ENCODE data around the gene SLC44A3.
A peak's percentile ranks its signal among the peaks of the same experiment; 100 is the strongest.
"Not testable (repeated sequence)": the region's sequence is repeated elsewhere in the genome, so short reads cannot be mapped to it uniquely, and the experiment has no call there.

SLC44A3 gene

DNA sequence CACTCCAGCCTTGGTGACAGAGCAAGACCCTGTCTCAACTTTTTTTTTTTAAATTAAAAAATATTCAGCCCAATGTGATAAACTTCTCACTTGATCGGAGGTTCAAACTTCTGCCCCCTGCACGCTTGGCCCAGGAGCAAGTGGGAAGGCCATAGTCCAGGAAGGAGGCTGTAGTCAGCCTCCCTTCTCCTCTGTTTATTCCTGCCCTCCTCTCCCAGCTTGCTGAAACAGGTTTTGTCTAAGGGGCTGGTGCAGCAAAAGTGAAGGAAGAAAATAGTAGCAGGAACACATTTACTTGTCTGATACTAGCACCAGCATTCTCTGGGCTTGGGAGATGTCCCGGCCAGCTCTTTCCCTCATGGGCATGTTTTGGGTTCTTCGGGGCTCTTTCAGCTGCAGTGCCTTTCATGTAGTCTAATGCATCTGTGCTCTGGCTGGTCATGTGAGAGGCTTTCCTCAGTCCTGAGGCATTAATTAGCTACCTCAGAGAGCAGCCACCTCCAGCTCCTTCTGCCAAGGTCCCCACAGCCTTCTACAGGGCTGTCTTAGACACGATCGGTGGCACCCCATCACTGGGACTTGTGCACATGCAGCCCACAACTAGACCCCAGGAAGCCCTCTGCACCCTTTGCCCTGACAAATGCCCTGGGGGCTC lies 12.9 kb downstream of the SLC44A3 start:
- Histone ChIP-seq H3K4me3 (ENCODE audit: low read depth, low read length) (no peak overlapping the region), H2AFZ (ENCODE audit: low read length, unreplicated experiment) (no peak overlapping the region), H3K36me3 (ENCODE audit: insufficient read depth, low read length) (no peaks in the 10 kb centered on the region), H3K27ac (ENCODE audit: low read depth, low read length) (no peak overlapping the region), H3K4me1 (ENCODE audit: control insufficient read depth, insufficient read depth, low read length, unreplicated experiment) (no peaks in the 10 kb centered on the region), H3K27me3 (ENCODE audit: insufficient read depth, low read length) (no peaks in the 10 kb centered on the region), H3K79me2 (ENCODE audit: control insufficient read depth, insufficient read depth, low read length, unreplicated experiment) (no peaks in the 10 kb centered on the region)

DNA sequence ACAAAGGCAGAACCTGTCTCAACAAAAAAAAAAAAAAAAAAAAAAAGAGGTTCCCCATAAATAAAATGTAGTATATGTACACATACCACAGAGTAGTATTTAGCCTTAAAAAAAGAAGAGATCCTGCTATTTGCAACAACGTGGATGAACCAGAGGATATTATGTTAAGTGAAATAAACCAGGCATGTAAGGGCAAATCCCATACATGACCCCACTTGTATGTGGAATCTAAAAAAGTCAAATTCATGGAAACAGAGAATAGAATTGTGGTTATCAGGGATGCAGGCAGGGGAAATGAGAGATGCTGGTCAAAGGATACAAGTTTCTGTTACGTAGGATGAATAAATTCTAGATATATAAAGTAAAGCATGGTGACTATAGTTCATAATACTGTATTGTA lies 16.7 kb downstream of the SLC44A3 start:
- H3K27me3 ChIP-seq (ENCODE audit: insufficient read depth, low read length), result no peaks in the 10 kb centered on the region
- H3K27ac ChIP-seq (ENCODE audit: low read depth, low read length), result no peak overlapping the region
- H3K4me3 ChIP-seq (ENCODE audit: low read depth, low read length), result no peak overlapping the region
- no peak overlapping the region for H2AFZ ChIP-seq (ENCODE audit: low read length, unreplicated experiment)
- no peaks in the 10 kb centered on the region for H3K36me3 ChIP-seq (ENCODE audit: insufficient read depth, low read length)
- H3K4me1 ChIP-seq (ENCODE audit: control insufficient read depth, insufficient read depth, low read length, unreplicated experiment), result no peaks in the 10 kb centered on the region
- H3K79me2 ChIP-seq (ENCODE audit: control insufficient read depth, insufficient read depth, low read length, unreplicated experiment), result no peaks in the 10 kb centered on the region

GRCh38 chr1:94840381-94840780 lies 20.2 kb downstream of the SLC44A3 start:
- not testable (repeated sequence) for H3K79me2 ChIP-seq (ENCODE audit: control insufficient read depth, insufficient read depth, low read length, unreplicated experiment); H3K4me3 ChIP-seq (ENCODE audit: low read depth, low read length); H3K27ac ChIP-seq (ENCODE audit: low read depth, low read length); H3K4me1 ChIP-seq (ENCODE audit: control insufficient read depth, insufficient read depth, low read length, unreplicated experiment); H2AFZ ChIP-seq (ENCODE audit: low read length, unreplicated experiment); H3K27me3 ChIP-seq (ENCODE audit: insufficient read depth, low read length); H3K36me3 ChIP-seq (ENCODE audit: insufficient read depth, low read length)

GRCh38 chr1:94840808-94841207 lies 20.7 kb downstream of the SLC44A3 start:
- no peaks in the 10 kb centered on the region for H3K27me3 ChIP-seq (ENCODE audit: insufficient read depth, low read length)
- no peak overlapping the region for H3K4me3 ChIP-seq (ENCODE audit: low read depth, low read length)
- no peaks in the 10 kb centered on the region for H3K4me1 ChIP-seq (ENCODE audit: control insufficient read depth, insufficient read depth, low read length, unreplicated experiment)
- no peaks in the 10 kb centered on the region for H3K36me3 ChIP-seq (ENCODE audit: insufficient read depth, low read length)
- H3K79me2 ChIP-seq (ENCODE audit: control insufficient read depth, insufficient read depth, low read length, unreplicated experiment), result no peaks in the 10 kb centered on the region
- no peak overlapping the region for H3K27ac ChIP-seq (ENCODE audit: low read depth, low read length)
- no peak overlapping the region for H2AFZ ChIP-seq (ENCODE audit: low read length, unreplicated experiment)

DNA sequence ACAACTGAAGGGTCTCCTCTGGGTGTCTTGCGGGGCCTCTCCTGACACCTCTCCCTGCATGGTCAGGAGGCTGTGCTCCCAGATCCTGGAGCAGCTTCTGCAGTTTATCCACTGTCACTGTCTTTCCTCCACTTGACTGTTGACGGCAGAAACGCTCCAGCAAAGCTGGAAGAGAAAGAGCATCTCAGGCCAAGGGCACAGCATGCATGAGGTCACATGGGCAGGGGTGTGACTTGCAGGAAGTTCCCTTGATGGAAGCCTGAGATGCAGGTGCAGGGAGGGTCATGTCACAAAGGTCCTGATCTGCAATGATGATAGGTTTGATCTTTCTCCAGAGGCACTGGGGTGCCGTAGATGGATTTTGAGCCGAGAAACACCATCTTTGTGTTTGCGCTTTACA lies 23.3 kb downstream of the SLC44A3 start:
- Histone ChIP-seq H3K4me1 (ENCODE audit: control insufficient read depth, insufficient read depth, low read length, unreplicated experiment) (no peaks in the 10 kb centered on the region), H3K79me2 (ENCODE audit: control insufficient read depth, insufficient read depth, low read length, unreplicated experiment) (no peaks in the 10 kb centered on the region), H3K27me3 (ENCODE audit: insufficient read depth, low read length) (no peaks in the 10 kb centered on the region), H3K4me3 (ENCODE audit: low read depth, low read length) (no peak overlapping the region), H3K27ac (ENCODE audit: low read depth, low read length) (no peak overlapping the region), H2AFZ (ENCODE audit: low read length, unreplicated experiment) (no peak overlapping the region), H3K36me3 (ENCODE audit: insufficient read depth, low read length) (no peaks in the 10 kb centered on the region)

- no peaks in the 10 kb centered on the region for H3K4me1 ChIP-seq (ENCODE audit: control insufficient read depth, insufficient read depth, low read length, unreplicated experiment)
- no peak overlapping the region for H2AFZ ChIP-seq (ENCODE audit: low read length, unreplicated experiment)
- H3K79me2 ChIP-seq (ENCODE audit: control insufficient read depth, insufficient read depth, low read length, unreplicated experiment), result no peaks in the 10 kb centered on the region
- no peaks in the 10 kb centered on the region for H3K27me3 ChIP-seq (ENCODE audit: insufficient read depth, low read length)
- H3K36me3 ChIP-seq (ENCODE audit: insufficient read depth, low read length), result no peaks in the 10 kb centered on the region
- no peak overlapping the region for H3K4me3 ChIP-seq (ENCODE audit: low read depth, low read length)
- H3K27ac ChIP-seq (ENCODE audit: low read depth, low read length), result no peak overlapping the region
These were observed 23.7 kb downstream of the SLC44A3 start for GRCh38 chr1:94843846-94844245.

DNA sequence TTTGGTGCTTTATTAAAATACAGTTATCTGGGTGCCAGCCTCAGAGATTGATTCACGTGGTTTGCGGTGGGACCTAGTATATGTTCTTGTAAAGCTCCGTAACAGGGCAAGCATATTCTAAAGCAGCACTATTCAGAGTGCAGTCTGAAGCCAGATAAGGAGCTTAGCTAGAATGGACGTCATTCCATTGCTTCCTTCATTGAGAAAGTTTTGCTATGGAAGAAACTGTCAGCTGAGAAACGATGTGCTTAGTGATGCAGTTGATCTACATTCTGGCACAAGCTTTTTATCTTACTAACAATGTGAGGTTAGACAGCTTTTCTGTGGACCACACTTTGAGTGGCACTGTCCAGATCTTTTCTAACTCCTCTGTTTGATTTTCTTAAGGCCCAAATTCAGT lies 26.2 kb downstream of the SLC44A3 start:
- no peak overlapping the region for H3K27ac ChIP-seq (ENCODE audit: low read depth, low read length)
- H3K27me3 ChIP-seq (ENCODE audit: insufficient read depth, low read length), result no peaks in the 10 kb centered on the region
- H3K4me1 ChIP-seq (ENCODE audit: control insufficient read depth, insufficient read depth, low read length, unreplicated experiment), result no peaks in the 10 kb centered on the region

DNA sequence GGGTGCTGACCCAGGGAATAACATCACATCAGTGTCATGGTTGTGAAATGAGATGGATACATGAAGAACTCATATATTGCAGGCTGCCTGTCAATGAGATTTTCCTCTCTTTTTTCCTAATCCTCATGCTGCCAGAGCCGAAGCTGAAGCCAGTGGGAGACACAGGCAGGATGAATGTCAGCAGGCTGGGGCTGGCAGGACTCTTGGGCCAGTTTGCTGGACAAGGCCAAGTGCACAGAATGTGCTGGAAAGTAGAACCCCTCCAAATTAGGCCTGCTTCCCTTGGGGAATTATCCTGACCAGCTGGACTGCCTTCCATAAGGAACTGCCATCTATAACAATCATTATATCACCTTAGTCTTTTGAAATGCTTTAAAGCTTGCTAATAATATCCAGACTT lies 31.4 kb downstream of the SLC44A3 start:
- Histone ChIP-seq H2AFZ (ENCODE audit: low read length, unreplicated experiment) (no peak overlapping the region), H3K79me2 (ENCODE audit: control insufficient read depth, insufficient read depth, low read length, unreplicated experiment) (no peaks in the 10 kb centered on the region), H3K27ac (ENCODE audit: low read depth, low read length) (no peak overlapping the region), H3K4me3 (ENCODE audit: low read depth, low read length) (no peak overlapping the region), H3K27me3 (ENCODE audit: insufficient read depth, low read length) (no peaks in the 10 kb centered on the region), H3K4me1 (ENCODE audit: control insufficient read depth, insufficient read depth, low read length, unreplicated experiment) (peaks cover 12% of the 10 kb centered on the region), H3K36me3 (ENCODE audit: insufficient read depth, low read length) (no peaks in the 10 kb centered on the region)

More for the DNA sequence above, 26.2 kb downstream of the SLC44A3 start:
- H3K36me3 ChIP-seq (ENCODE audit: insufficient read depth, low read length), result no peaks in the 10 kb centered on the region
- H3K4me3 ChIP-seq (ENCODE audit: low read depth, low read length), result no peak overlapping the region
- no peak overlapping the region for H2AFZ ChIP-seq (ENCODE audit: low read length, unreplicated experiment)
- H3K79me2 ChIP-seq (ENCODE audit: control insufficient read depth, insufficient read depth, low read length, unreplicated experiment), result no peaks in the 10 kb centered on the region

DNA sequence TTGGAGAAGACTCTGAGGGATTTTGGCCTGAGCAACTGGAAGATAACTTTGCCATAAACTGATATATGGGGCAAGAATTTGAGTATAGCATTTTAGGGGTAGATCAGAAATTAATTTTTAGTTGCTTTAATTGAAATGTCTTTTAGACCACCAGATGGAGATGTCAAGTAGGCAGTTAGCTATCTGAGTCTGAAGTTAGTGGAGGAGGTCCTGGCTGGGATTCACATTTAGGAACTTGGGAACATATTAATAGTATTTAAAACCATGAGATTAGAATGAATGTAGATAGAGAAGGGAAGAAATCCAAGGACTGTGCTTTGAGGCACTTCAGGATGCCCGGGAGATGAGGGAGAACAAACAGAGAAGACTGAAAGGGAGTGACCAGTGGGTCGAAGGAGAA lies 32.6 kb downstream of the SLC44A3 start:
- Histone ChIP-seq H3K79me2 (ENCODE audit: control insufficient read depth, insufficient read depth, low read length, unreplicated experiment) (no peaks in the 10 kb centered on the region), H3K27me3 (ENCODE audit: insufficient read depth, low read length) (no peaks in the 10 kb centered on the region), H3K4me1 (ENCODE audit: control insufficient read depth, insufficient read depth, low read length, unreplicated experiment) (peaks cover 12% of the 10 kb centered on the region), H3K4me3 (ENCODE audit: low read depth, low read length) (no peak overlapping the region), H2AFZ (ENCODE audit: low read length, unreplicated experiment) (no peak overlapping the region), H3K27ac (ENCODE audit: low read depth, low read length) (no peak overlapping the region), H3K36me3 (ENCODE audit: insufficient read depth, low read length) (no peaks in the 10 kb centered on the region)

DNA sequence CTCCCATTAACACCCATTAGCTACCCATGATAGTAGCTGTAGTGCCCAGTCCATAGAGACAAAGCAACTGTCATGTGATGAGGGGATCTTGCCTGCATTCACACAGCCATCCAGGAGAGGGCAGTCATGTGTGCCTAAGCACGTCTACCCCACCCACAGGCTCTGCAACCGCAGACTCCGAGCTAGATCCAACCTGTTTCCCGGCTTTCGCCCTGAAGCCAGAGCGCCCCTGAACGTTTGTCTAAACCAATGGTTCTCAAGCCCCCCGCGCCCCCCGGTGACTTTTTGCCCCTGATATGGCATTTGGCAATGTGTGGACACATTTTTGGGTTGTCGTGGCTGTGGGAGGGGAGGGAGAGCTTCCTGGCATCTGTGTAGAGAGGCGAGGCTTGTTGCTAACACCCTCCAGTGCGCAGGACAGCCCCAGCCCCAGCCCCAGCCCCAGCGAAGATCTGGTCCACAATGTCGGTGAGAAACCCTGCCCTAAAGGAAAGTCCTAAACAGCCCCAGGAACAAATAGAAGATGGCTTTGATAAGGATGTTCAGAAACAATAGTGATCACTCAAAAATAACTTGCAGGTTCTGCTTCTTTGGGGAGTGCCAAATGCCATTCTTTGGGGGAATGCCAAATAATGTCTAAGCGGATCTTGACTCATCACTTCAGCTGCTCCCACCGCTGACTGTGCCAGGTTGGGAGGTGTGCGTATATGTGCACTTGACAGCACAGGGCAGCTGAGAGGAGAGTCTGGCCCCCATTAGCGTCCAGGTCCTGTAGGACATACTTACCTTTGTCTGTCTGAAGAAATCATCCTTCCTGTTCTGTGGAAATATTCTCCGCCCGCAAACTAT lies 34.5 kb downstream of the SLC44A3 start:
- peak overlapping the region; percentile 75 for H3K4me3 ChIP-seq (ENCODE audit: low read depth, low read length)
- no peaks in the 10 kb centered on the region for H3K79me2 ChIP-seq (ENCODE audit: control insufficient read depth, insufficient read depth, low read length, unreplicated experiment)
- peak overlapping the region; percentile 32; the same call in 1 of the 2 replicates for H3K27ac ChIP-seq (ENCODE audit: low read depth, low read length)
- no peaks in the 10 kb centered on the region for H3K36me3 ChIP-seq (ENCODE audit: insufficient read depth, low read length)
- H2AFZ ChIP-seq (ENCODE audit: low read length, unreplicated experiment), result no peak overlapping the region
- peaks cover 12% of the 10 kb centered on the region for H3K4me1 ChIP-seq (ENCODE audit: control insufficient read depth, insufficient read depth, low read length, unreplicated experiment)
- H3K27me3 ChIP-seq (ENCODE audit: insufficient read depth, low read length), result no peaks in the 10 kb centered on the region

DNA sequence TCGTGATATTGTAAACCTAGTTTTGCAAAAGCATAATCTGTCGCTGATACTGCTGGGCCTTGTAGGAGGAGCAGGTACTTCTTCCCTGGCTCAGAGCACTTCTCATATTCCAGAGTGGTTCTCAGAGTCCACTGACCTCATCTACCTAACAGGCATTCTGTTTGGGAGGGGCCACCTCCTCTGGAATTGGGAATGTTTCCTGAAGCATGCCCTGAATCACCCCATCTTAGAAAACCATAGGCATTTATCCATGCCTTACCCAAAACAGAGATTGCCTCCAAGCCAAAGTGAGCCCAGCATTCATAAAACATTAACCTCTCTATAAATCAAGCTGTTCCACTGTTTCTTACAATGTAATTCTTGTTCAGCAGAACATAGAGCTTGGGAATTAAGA lies 35.1 kb downstream of the SLC44A3 start:
- no peak overlapping the region for H3K27ac ChIP-seq (ENCODE audit: low read depth, low read length)
- H3K4me3 ChIP-seq (ENCODE audit: low read depth, low read length), result no peak overlapping the region
- H3K4me1 ChIP-seq (ENCODE audit: control insufficient read depth, insufficient read depth, low read length, unreplicated experiment), result peaks cover 12% of the 10 kb centered on the region
- no peaks in the 10 kb centered on the region for H3K79me2 ChIP-seq (ENCODE audit: control insufficient read depth, insufficient read depth, low read length, unreplicated experiment)
- H3K27me3 ChIP-seq (ENCODE audit: insufficient read depth, low read length), result no peaks in the 10 kb centered on the region
- no peaks in the 10 kb centered on the region for H3K36me3 ChIP-seq (ENCODE audit: insufficient read depth, low read length)
- no peak overlapping the region for H2AFZ ChIP-seq (ENCODE audit: low read length, unreplicated experiment)
